Stimulated activated CD4-positive, alpha-beta T cell treated with anti-CD3 and anti-CD28 coated beads, Interleukin-4, amount 100 ng/mL, for 48 hours (primary cell): Measurements from ENCODE around the gene GALC.

Source experiments
- DNase-seq, 2 donors: peaks; one replicate each; pipeline ENCODE4 v3.0.0-alpha.2; 2020; ENCODE audit warnings: low read depth in 2 of 2

GALC gene

GRCh38 chr14:87955501-87955900 lies 37.5 kb downstream of the GALC start:
- no peak for DNase-seq

- DNase-seq: no peak
These were observed 40.5 kb downstream of the GALC start for GRCh38 chr14:87952307-87953094.

GRCh38 chr14:87944987-87945604 lies 47.9 kb downstream of the GALC start:
- no peak for DNase-seq

DNA sequence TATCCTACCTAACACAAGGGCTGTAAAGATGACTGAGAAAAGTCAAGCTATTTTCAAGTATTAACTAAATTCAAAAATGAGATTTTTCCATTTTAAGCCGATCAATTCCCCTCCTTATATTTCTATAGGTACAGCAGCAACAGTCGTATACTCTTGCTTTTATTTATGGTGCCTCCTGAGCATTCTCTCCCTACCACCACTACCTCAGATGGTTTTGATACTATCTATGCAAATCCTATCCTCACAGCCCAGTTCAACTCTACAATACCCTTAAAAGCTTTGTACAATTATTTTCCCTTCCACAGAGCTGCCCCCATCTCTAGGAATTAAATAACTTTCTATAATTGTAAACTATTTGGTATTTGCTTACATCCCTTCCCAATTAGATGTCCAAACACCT lies 52.1 kb downstream of the GALC start:
- no peak for DNase-seq

DNA sequence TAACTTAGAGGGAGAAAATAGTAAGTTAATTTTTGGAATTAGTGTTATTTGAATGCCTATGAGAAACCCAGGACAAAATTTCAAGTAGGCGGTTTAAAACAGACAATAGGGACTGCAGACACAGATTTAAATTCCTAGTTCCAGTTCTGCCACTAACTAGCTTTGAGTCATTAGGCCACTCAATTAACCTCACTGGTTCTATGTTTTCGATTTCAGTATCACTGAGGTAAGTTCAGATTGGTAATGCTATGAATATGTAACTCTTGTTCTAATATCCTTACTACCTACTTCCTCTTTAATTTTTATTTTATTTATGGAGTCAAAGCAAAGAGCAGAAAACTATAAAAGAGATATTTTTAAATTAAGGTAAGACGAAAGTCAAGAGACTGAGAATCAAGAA lies 52.6 kb downstream of the GALC start:
- DNase-seq: no peak

GRCh38 chr14:87935886-87936285 lies 57.1 kb downstream of the GALC start:
- no peak for DNase-seq

GRCh38 chr14:87935081-87935828 lies 57.7 kb downstream of the GALC start:
- DNase-seq: no peak

DNA sequence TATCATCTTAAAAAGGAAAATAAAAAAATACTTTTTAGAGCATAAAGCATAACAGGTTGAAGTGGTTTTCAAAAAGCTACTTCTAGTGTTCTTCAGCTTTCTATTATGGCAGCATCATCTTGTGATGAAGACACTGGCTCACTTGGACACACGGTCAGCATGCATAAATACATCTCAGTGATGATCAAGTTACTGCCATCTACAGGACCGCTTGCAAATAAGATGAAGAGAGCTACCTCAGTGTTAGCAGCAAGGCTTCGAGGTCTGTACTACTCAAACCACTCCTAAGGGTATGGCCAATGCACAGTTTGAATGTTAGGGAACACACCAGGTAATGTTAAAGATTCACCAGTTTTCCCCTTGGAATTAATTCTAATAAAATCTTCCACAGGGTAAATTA lies 58.8 kb downstream of the GALC start:
- no peak for DNase-seq

GRCh38 chr14:87916886-87917275 lies 76.1 kb downstream of the GALC start:
- DNase-seq: no peak

- DNase-seq: no peak
These were observed 76.7 kb downstream of the GALC start for GRCh38 chr14:87916103-87916885.

DNA sequence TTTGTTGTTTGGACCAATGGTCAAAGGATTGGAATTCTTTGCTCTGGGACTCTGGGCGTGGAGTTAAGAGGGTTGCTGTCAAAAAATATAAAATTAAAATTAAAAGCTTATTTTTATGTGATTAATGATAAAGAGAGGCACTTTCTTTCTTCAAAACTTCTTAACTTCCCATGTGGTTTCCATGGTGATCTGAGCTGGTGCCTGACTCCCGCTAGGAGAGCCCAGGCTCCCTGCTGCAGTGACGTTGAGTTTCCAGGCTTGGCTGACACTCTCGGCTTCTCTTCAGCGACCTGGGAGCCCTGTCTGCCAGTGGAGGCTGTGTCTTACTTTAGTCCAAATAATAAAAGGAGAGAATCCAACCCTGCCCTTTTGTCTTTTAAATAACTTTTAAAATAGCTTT lies 84.4 kb downstream of the GALC start:
- no peak for DNase-seq

- no peak for DNase-seq
These were observed 91.3 kb downstream of the GALC start for GRCh38 chr14:87901652-87902051.

DNA sequence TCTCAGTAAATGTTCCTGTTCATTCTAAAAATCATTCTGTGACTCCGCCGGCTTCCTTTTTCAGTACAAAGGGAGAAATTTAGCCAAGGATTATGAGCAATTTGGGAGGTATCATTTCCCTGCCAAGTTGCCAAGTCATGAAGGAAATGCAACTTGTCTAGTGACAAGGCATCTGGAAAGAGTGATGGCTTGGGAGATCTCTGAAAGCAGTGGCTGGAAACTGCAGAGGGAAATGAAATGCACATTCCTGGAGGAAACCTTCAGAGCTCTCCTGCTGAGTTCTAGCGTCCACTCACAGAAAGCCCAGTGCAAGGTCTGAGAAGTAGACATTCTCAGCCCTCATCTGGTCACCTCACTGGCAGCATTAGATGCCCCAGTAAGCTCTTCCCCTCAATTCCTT lies 91.7 kb downstream of the GALC start:
- no peak for DNase-seq

DNA sequence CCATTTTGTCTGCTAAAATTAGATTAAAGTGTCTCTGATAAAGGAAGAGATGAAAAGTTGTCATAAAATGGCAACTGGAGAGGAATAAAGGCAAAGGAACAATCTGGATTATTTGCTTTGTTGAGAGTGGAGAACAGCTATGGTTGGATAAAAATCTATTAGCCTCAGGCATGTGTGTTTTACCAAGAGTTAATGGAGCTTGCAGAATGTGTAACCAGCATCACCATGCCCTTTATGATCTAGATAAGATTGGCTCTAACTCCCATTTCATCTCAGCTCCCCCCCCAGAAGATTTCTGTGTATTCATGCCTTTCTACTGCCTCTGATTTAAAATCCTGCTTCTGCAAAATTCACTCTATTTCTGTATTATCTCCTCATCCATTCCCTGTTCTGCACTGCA lies 93.8 kb downstream of the GALC start:
- no peak for DNase-seq

DNA sequence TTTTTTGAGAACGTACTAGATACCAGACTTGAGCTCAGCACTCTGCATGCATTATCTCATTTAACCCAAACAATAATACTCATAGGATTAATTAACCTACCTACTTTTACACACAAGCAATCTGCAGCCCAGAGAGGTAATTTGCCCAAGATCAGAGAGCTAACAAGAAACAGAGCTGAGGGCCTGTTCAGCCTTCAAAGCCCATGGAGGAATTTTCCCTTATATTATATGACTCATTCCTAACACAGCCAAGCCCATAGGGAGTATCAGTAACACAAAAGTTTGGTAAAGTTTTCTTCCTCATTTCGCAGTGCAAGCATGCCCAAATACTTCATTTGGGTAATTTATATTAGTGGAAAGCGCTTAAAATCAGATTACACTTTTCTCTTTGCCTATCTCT lies 94.7 kb downstream of the GALC start:
- no peak for DNase-seq

DNA sequence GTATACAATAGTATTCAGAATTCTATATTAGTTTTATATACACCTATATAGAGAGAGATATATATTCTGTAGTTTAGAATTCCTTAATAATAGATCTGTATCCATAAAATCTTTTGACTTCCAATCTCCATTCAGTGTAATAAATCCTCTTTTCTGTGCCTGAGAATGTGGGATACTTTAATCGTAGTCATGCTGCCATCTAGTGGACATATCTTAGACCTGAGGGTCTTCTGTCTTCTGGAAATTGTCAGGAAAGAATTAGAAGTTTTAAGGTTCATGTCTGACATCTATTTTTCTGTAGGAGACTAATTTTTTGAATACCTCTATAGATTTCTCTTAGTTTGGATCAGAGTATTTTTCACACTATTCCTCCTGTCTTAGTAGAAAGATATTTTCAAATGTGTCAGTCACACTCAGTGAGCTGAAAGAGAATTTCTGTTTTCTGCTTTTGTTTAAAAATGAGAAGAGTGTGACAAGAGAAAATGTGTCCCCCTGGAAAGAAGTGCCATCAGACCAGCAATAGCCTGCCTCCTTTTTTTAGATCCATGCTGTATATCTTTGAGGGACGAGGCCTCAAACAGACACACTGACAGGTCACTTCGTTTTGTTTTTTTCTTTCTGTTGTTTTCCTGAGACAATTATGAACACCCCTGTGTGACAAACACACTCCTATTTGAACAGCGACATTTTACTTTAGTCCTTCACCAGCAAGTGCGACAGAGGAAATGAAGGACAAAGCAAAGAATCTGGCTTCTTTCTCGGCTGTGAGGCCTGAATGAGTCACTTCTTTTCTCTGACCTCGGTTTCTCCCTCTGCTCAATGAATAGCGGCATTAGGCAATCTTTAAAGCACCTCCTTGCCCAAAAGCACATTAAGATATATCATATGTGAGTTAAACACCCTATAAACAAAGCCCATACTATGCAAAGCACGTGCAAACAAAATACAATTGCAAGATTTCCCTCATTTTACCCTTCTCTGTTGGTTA lies 96.3 kb downstream of the GALC start:
- no peak for DNase-seq

DNA sequence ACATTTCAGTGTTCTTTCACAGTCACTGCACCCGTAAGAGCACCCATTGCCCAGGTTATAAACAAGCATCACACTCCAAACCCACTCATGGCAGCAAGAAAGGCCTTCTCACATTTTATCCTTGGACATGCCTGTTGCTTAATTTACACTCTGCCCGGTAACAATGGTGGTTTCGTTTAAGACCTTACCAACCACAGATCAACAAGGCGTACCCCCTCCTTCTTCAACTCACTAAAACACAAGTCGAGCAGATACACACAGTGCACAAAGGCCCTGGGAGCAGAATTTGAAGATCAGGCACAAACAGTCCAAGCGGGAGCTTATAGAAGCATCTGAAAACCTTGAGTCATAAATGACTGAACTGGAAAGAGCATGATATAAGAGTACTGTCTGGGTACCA lies 98.1 kb downstream of the GALC start:
- DNase-seq: no peak

GRCh38 chr14:87892763-87893162 lies 100.2 kb downstream of the GALC start:
- DNase-seq: no peak

- DNase-seq: peak; percentile 10 to 27
These were observed 104.6 kb downstream of the GALC start for GRCh38 chr14:87888136-87888999.

- no peak for DNase-seq
These were observed 109.2 kb downstream of the GALC start for GRCh38 chr14:87883750-87884149.
